ENCODE measurements around the gene GBE1. TPM values are rescaled to one million over a fixed set of nuclear protein-coding genes. Genes with fewer than 3 reads are reported as not detected.

GBE1 gene
- total RNA-seq (1 to 10 TPM; 3.7 to 4.4 TPM), total RNA-seq (8.8 to 94.3 (median 17.9) reads per million in 172 experiments)
- 8.7 TPM for polyA plus RNA-seq (2013, experiment 1 of 2)
- 9.4 TPM for polyA plus RNA-seq (2013, experiment 2 of 2)

GRCh38 chr3:81760924-81761903 lies at the start of gene GBE1:
GBE1 (minus strand) TSS chr3:81761645; CDS start chr3:81761517, 128 bp downstream.
- intact Hi-C loops (cut with DNase I, micrococcal nuclease): no loop called here
- ATAC-seq (ENCODE audit: poor library complexity): peak; percentile 82
- no peaks in the 10 kb centered on the region for H3K27me3 ChIP-seq (ENCODE audit: control insufficient read depth in 1 of 2, insufficient read depth in 2 of 2, low read length in 2 of 2)
- H3K36me3 ChIP-seq (ENCODE audit: insufficient read depth, low read length): no peaks in the 10 kb centered on the region
- H3K4me3 ChIP-seq (ENCODE audit: low read length): peak within 1 kb of the TSS; percentile 73
- H3K9me3 ChIP-seq (ENCODE audit: control insufficient read depth in 1 of 2, insufficient read depth in 1 of 2, low read length in 2 of 2): no peaks in the 10 kb centered on the region
- Mint-ChIP-seq H3K4me1 (ENCODE audit: low read depth) (peaks cover 36% of the 10 kb centered on the region), H3K27ac (peak within 1 kb of the TSS; percentile 97), H3K4me3 (peak within 1 kb of the TSS; percentile 99), H3K27me3 (no peaks in the 10 kb centered on the region), H3K36me3 (ENCODE audit: low read depth) (peaks cover 40% of the 10 kb centered on the region), H3K9me3 (no peaks in the 10 kb centered on the region)
- peaks cover 7% of the 10 kb centered on the region for H3K4me1 ChIP-seq (ENCODE audit: insufficient read depth, low read length)
- peak within 1 kb of the TSS; percentile 90 to 97 for H3K27ac ChIP-seq (ENCODE audit: low read depth in 1 of 2, low read length in 2 of 2)
- peak; percentile 73 to 93 (median 84) for DNase-seq
- TF ChIP-seq CTCF (IDR thresholded peaks at IDR 0.05): no peak
- CTCF ChIA-PET: interaction anchor here (1.7 kb wide), 1 partner anchor 40 kb away, joined by 3 read pairs; no protein-coding TSS in a partner anchor
- POLR2A ChIA-PET: interaction anchor here (0.8 kb wide), 1 partner anchor 9 kb away, joined by 3 read pairs; no protein-coding TSS in a partner anchor

- CTCF ChIA-PET: no interaction called here
- H3K4me1 ChIP-seq (ENCODE audit: insufficient read depth, low read length): no peaks in the 10 kb centered on the region
- ATAC-seq (ENCODE audit: poor library complexity) (no peak), DNase-seq (no peak)
- TF ChIP-seq CTCF (IDR thresholded peaks at IDR 0.05): no peak
- H3K27me3 ChIP-seq (ENCODE audit: control insufficient read depth in 1 of 2, insufficient read depth in 2 of 2, low read length in 2 of 2): no peaks in the 10 kb centered on the region
- no peak overlapping the region for H3K27ac ChIP-seq (ENCODE audit: low read depth in 1 of 2, low read length in 2 of 2)
- Mint-ChIP-seq H3K4me3 (no peak overlapping the region), H3K36me3 (ENCODE audit: low read depth) (no peaks in the 10 kb centered on the region), H3K4me1 (ENCODE audit: low read depth) (no peaks in the 10 kb centered on the region), H3K9me3 (no peaks in the 10 kb centered on the region), H3K27me3 (no peaks in the 10 kb centered on the region), H3K27ac (no peak overlapping the region)
- POLR2A ChIA-PET: no interaction called here
- no peaks in the 10 kb centered on the region for H3K36me3 ChIP-seq (ENCODE audit: insufficient read depth, low read length)
- H3K9me3 ChIP-seq (ENCODE audit: control insufficient read depth in 1 of 2, insufficient read depth in 1 of 2, low read length in 2 of 2): peaks cover 0 to 4% of the 10 kb centered on the region in 2 experiments
- no peak overlapping the region for H3K4me3 ChIP-seq (ENCODE audit: low read length)
- intact Hi-C loops (cut with DNase I, micrococcal nuclease): no loop called here
Measured at GRCh38 chr3:81808900-81809299, 47.5 kb upstream of the GBE1 start.

- no peak overlapping the region for H3K4me3 ChIP-seq (ENCODE audit: low read length)
- no peak overlapping the region for H3K27ac ChIP-seq (ENCODE audit: low read depth in 1 of 2, low read length in 2 of 2)
- Mint-ChIP-seq H3K27me3 (no peaks in the 10 kb centered on the region), H3K27ac (no peak overlapping the region), H3K4me1 (ENCODE audit: low read depth) (no peaks in the 10 kb centered on the region), H3K9me3 (no peaks in the 10 kb centered on the region), H3K36me3 (ENCODE audit: low read depth) (no peaks in the 10 kb centered on the region), H3K4me3 (no peak overlapping the region)
- H3K36me3 ChIP-seq (ENCODE audit: insufficient read depth, low read length): no peaks in the 10 kb centered on the region
- H3K27me3 ChIP-seq (ENCODE audit: control insufficient read depth in 1 of 2, insufficient read depth in 2 of 2, low read length in 2 of 2): no peaks in the 10 kb centered on the region
- TF ChIP-seq CTCF (IDR thresholded peaks at IDR 0.05): no peak
- POLR2A ChIA-PET: no interaction called here
- intact Hi-C loops (cut with DNase I, micrococcal nuclease): no loop called here
- DNase-seq (no peak), ATAC-seq (ENCODE audit: poor library complexity) (no peak)
- no peaks in the 10 kb centered on the region for H3K4me1 ChIP-seq (ENCODE audit: insufficient read depth, low read length)
- CTCF ChIA-PET: no interaction called here
- H3K9me3 ChIP-seq (ENCODE audit: control insufficient read depth in 1 of 2, insufficient read depth in 1 of 2, low read length in 2 of 2): no peaks in the 10 kb centered on the region
Measured at GRCh38 chr3:81799403-81799802, 38.0 kb upstream of the GBE1 start.
